ENCODE measurements around the gene HOXA4. TPM values are rescaled to one million over a fixed set of nuclear protein-coding genes. Genes with fewer than 3 reads are reported as not detected.

The HOXA4 gene
- total RNA-seq, 5 donors from 2014 or later (not counting 1 experiment from before 2014, with no cell fraction given) = 0.25 to 0.38 (median 0.36) TPM; not detected in 2

DNA sequence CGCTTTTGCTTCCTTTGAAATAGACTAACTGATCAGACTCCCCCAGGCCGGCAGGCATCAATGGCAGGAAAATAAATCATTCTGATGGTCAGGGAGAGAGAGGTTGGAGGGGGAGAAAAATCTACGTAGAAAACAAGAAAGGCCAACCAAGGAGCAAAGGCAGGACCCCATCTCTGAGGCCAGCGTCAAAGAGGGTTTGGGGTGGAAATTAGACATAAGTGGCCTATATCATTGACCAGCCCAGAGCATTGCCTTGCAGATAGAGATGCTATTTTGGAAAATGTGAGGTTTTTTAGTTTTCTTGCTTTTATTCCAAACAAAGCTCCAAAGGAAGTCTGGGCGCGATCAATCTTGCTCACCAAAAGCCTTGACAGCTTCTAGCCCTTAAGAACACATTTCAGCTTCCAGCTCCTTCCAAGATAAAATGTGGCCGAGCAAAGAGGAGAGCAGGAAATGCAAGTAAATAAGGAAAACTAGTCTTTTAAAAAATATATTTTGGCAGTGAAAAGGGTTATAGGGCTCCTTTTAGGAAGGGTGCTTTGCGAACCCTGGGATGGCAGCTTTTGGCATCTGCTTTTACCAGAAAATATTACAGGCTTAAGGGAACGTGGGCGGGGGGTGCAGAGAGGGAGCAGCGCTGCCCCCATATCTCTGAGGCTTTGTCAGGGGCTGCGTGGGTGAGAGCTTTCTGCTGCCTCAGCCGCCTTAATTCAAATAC, 26.1 kb downstream of the HOXA4 start:
- CTCF ChIA-PET = no interaction called here
- DNase-seq (no peak), ATAC-seq (replicated peaks in 1 of 4) (no peak)
- no peaks in the 10 kb centered on the region for H3K36me3 ChIP-seq (ENCODE audit: control insufficient read depth in 2 of 2, extremely low read depth in 1 of 2, insufficient read depth in 1 of 2, low read length in 1 of 2)
- peak overlapping the region in 1 of 2 donors; percentile 55 for H3K27ac Mint-ChIP-seq
- POLR2A ChIA-PET = no interaction called here
- no peak overlapping the region for H3K27ac ChIP-seq (ENCODE audit: low read length)
- H3K4me3 ChIP-seq (ENCODE audit: control insufficient read depth in 1 of 2, extremely low read depth in 1 of 2, low read length in 1 of 2) = no peak overlapping the region
- peaks cover 43 to 67% of the 10 kb centered on the region in 2 donors for H3K27me3 Mint-ChIP-seq
- H3K9me3 ChIP-seq = no peaks in the 10 kb centered on the region
- peaks cover 5 to 51% of the 10 kb centered on the region in 2 experiments for H3K27me3 ChIP-seq (replicated peaks in 1 of 2; ENCODE audit: control insufficient read depth in 2 of 2, extremely low read depth in 1 of 2, insufficient read depth in 2 of 2, low read length in 1 of 2)
- 83% methylated on average over 2 of the region's 13 CpGs for WGBS (ENCODE audit: insufficient coverage)
- peaks cover 0 to 11% of the 10 kb centered on the region in 2 experiments for H3K4me1 ChIP-seq (ENCODE audit: control insufficient read depth in 1 of 2, extremely low read depth in 1 of 2, insufficient read depth in 2 of 2, low read length in 2 of 2)
- H3K36me3 Mint-ChIP-seq = peaks cover 15% of the 10 kb centered on the region
- H3K9me3 Mint-ChIP-seq = no peaks in the 10 kb centered on the region
- peaks cover 17 to 20% (median 18%) of the 10 kb centered on the region in 3 donors for H3K4me1 Mint-ChIP-seq
- H3K4me3 Mint-ChIP-seq = no peak overlapping the region

DNA sequence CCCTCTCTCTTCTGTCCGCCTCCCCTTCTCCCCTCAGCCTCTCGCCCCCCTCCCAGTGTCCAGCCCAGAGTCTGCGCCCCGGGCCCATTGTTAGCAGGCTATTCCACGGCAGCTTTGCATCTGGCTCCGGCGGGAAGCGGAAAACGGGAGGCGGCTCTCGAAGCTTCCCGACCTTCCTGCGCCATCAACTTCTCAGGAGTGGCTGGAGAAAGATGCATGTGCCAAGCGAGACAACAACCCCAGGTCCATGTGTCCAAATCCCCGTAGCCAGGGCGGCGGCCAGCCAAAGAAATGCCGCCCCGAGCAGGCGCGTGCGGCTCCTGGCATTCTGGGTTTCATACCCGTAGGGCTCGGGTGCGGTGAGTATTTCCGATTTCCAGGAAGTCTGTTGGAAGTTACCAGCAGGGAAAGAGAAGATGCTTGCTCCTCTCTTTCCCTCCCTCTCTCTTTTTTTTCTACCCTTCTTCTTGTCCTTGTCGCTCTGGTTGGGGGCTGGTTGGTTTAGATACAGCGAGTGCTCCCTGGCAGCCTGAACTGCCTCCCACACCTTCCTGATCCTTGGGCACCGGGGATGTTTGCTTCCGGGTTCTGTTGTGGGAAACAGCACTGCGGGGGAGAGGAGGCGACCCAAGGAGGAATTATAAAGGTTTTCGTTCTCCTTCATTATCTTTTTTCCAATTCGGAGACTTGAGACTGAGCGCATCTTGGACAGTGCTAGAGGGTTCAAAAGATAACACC, 26.9 kb downstream of the HOXA4 start:
- H3K27me3 Mint-ChIP-seq = peaks cover 51 to 75% of the 10 kb centered on the region in 2 donors
- Histone ChIP-seq H3K9me3 (no peaks in the 10 kb centered on the region), H3K27ac (ENCODE audit: low read length) (no peak overlapping the region), H3K27me3 (replicated peaks in 1 of 2; ENCODE audit: control insufficient read depth in 2 of 2, extremely low read depth in 1 of 2, insufficient read depth in 2 of 2, low read length in 1 of 2) (peaks cover 5 to 56% of the 10 kb centered on the region in 2 experiments), H3K36me3 (ENCODE audit: control insufficient read depth in 2 of 2, extremely low read depth in 1 of 2, insufficient read depth in 1 of 2, low read length in 1 of 2) (no peaks in the 10 kb centered on the region), H3K4me1 (ENCODE audit: control insufficient read depth in 1 of 2, extremely low read depth in 1 of 2, insufficient read depth in 2 of 2, low read length in 2 of 2) (peaks cover 0 to 16% of the 10 kb centered on the region in 2 experiments), H3K4me3 (ENCODE audit: control insufficient read depth in 1 of 2, extremely low read depth in 1 of 2, low read length in 1 of 2) (no peak overlapping the region)
- ChIA-PET POLR2A (no interaction called here), CTCF (no interaction called here)
- peaks cover 22% of the 10 kb centered on the region for H3K36me3 Mint-ChIP-seq
- H3K9me3 Mint-ChIP-seq = no peaks in the 10 kb centered on the region
- H3K4me3 Mint-ChIP-seq = peak overlapping the region in 1 of 3 donors; percentile 6
- no peak for DNase-seq
- peak overlapping the region in 1 of 2 donors; percentile 55 for H3K27ac Mint-ChIP-seq
- peaks cover 22 to 25% (median 23%) of the 10 kb centered on the region in 3 donors for H3K4me1 Mint-ChIP-seq
- ATAC-seq (replicated peaks in 1 of 4) = no peak
- 55% methylated on average over 23 of the region's 35 CpGs for WGBS (ENCODE audit: insufficient coverage)

DNA sequence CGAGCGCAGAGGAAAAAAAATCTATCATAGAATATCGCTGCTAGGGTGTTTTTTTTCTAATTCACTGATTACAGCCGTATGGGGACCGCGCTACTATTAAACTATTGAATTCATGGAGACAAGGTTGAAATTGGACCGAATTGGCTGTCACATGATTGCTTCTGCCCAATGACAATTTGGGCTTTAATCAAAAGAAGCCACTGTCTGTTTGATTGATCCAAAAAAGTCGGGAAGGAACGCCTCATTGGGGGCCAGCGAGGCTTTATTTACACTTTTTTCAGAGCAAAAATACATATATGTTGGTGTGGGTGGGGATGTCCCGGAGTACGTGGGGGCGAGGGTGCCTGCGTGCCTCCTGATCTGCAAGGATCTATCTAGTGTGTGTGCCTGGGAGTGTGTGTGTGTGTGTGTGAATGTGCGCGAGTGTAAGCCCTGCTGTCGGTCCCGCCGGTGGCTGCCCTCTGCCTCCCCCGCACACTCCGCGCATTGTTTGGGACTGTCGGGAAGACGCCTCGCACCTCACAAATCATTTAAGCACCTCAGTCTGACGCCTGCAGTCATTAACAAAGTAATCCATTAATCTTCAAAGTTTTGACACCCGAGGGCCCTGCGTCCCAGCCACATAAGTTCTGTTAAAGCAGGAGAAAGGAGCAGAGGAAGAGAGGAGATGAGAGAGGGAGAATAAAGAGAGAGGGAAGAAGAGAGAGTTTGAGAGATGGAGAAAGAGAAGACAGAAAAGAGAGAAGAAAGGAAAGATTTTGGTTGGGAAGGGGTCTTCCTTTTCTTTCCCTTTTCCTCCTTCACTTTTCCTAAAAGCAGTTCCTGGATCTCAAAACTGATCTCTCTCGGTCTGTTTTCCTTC, 27.7 kb downstream of the HOXA4 start, which contains the start of gene HOXA2:
TSS of gene HOXA2 (minus strand) at position 103 of the 862 bp plus-strand sequence. CDS start 183 bp downstream, outside the sequence.
- ATAC-seq (replicated peaks in 1 of 4) = peak in 1 of 4 experiments; percentile 20
- Histone ChIP-seq H3K4me3 (ENCODE audit: control insufficient read depth in 1 of 2, extremely low read depth in 1 of 2, low read length in 1 of 2) (no peak within 1 kb of the TSS), H3K27me3 (replicated peaks in 1 of 2; ENCODE audit: control insufficient read depth in 2 of 2, extremely low read depth in 1 of 2, insufficient read depth in 2 of 2, low read length in 1 of 2) (peaks cover 5 to 64% of the 10 kb centered on the region in 2 experiments), H3K27ac (ENCODE audit: low read length) (no peak within 1 kb of the TSS), H3K4me1 (ENCODE audit: control insufficient read depth in 1 of 2, extremely low read depth in 1 of 2, insufficient read depth in 2 of 2, low read length in 2 of 2) (peaks cover 0 to 24% of the 10 kb centered on the region in 2 experiments), H3K36me3 (ENCODE audit: control insufficient read depth in 2 of 2, extremely low read depth in 1 of 2, insufficient read depth in 1 of 2, low read length in 1 of 2) (no peaks in the 10 kb centered on the region), H3K9me3 (no peaks in the 10 kb centered on the region)
- ChIA-PET POLR2A (no interaction called here), CTCF (no interaction called here)
- peaks cover 22% of the 10 kb centered on the region for H3K36me3 Mint-ChIP-seq
- peak within 1 kb of the TSS in 1 of 2 donors; percentile 19 for H3K27ac Mint-ChIP-seq
- DNase-seq = no peak
- H3K27me3 Mint-ChIP-seq = peaks cover 53 to 82% of the 10 kb centered on the region in 2 donors
- peak within 1 kb of the TSS in 1 of 3 donors; percentile 67 for H3K4me3 Mint-ChIP-seq
- 22% methylated on average over 8 of the region's 29 CpGs for WGBS (ENCODE audit: insufficient coverage)
- no peaks in the 10 kb centered on the region for H3K9me3 Mint-ChIP-seq
- H3K4me1 Mint-ChIP-seq = peaks cover 27 to 31% (median 30%) of the 10 kb centered on the region in 3 donors

DNA sequence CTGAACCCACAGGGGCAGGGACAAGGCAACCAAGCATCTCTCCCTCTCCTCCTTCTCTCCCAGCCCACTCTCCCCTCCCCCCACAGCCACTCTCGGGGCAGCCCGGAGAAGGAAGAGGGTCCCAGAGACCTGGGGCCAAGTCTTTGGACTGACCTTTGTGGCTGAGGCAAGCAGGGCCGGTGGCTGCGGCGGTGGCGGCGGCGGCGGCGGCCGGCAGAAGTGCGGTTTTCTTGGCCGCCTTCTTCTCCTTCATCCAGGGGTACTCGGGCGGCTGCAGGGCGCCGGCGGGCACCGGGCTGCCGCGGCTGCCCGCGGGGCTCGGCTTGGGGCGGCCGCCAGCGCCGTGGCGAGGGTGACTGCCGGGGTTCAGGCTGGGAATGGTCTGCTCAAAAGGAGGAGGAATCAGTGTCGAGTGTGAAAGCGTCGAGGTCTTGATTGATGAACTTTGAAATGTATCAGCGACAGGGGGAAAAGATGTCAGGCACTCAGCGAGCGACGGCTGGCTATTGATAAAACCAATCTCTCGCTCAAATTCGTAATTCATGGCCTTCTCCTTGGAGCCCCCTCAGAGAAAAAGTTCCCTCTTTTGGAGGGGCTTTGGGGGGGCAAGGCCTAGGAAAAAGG, 28.5 kb downstream of the HOXA4 start:
- 15% methylated on average over 33 of the region's 39 CpGs for WGBS (ENCODE audit: insufficient coverage)
- Histone ChIP-seq H3K4me3 (ENCODE audit: control insufficient read depth in 1 of 2, extremely low read depth in 1 of 2, low read length in 1 of 2) (no peak overlapping the region), H3K9me3 (no peaks in the 10 kb centered on the region), H3K4me1 (ENCODE audit: control insufficient read depth in 1 of 2, extremely low read depth in 1 of 2, insufficient read depth in 2 of 2, low read length in 2 of 2) (peaks cover 4 to 30% of the 10 kb centered on the region in 2 experiments), H3K36me3 (ENCODE audit: control insufficient read depth in 2 of 2, extremely low read depth in 1 of 2, insufficient read depth in 1 of 2, low read length in 1 of 2) (no peaks in the 10 kb centered on the region), H3K27ac (ENCODE audit: low read length) (no peak overlapping the region), H3K27me3 (replicated peaks in 1 of 2; ENCODE audit: control insufficient read depth in 2 of 2, extremely low read depth in 1 of 2, insufficient read depth in 2 of 2, low read length in 1 of 2) (peaks cover 11 to 68% of the 10 kb centered on the region in 2 experiments)
- no peak for DNase-seq
- Mint-ChIP-seq H3K27me3 (peaks cover 57 to 87% of the 10 kb centered on the region in 2 donors), H3K4me3 (peak overlapping the region in 1 of 3 donors; percentile 67), H3K4me1 (peaks cover 35 to 39% (median 37%) of the 10 kb centered on the region in 3 donors), H3K36me3 (peaks cover 24% of the 10 kb centered on the region), H3K9me3 (no peaks in the 10 kb centered on the region), H3K27ac (peak overlapping the region in 1 of 2 donors; percentile 19)
- CTCF ChIA-PET = no interaction called here
- peak in 1 of 4 experiments; percentile 20 for ATAC-seq (replicated peaks in 1 of 4)
- POLR2A ChIA-PET = no interaction called here

DNA sequence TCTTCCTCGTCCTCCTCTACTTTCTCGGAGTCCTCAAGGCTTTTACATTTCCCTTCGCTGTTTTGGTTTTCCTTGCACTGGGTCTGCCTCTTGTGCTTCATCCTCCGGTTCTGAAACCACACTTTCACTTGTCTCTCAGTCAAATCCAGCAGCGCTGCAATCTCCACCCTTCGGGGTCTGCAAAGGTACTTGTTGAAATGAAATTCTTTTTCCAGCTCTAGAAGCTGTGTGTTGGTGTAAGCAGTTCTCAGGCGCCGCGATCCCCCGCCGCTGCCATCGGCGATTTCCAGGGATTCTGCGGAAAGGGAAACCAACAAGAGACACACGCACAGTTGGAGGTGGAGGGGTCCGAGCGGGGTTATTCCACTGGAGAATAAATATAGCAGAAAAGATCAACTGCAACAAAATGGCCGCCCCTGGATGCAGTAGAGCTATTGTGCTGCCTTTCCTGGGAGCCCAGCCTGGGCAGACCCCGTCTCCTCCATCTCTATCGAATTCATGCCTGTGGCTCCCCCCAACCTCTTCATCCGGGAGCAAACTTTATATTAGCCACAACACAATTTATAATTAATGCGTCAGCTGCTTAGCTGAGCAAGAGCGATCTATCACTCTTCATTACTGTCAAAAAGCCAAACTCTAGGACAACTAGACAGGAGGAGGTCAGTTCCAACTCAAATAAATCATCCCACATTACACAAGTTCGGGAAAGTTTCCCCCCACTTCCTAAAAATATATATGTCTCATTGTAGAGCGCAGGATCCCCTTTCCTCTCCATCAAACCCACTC, 29.2 kb downstream of the HOXA4 start:
- no peak overlapping the region for H3K4me3 Mint-ChIP-seq
- no peak overlapping the region for H3K4me3 ChIP-seq (ENCODE audit: control insufficient read depth in 1 of 2, extremely low read depth in 1 of 2, low read length in 1 of 2)
- peaks cover 24% of the 10 kb centered on the region for H3K36me3 Mint-ChIP-seq
- DNase-seq (no peak), ATAC-seq (replicated peaks in 1 of 4) (no peak)
- H3K27me3 ChIP-seq (replicated peaks in 1 of 2; ENCODE audit: control insufficient read depth in 2 of 2, extremely low read depth in 1 of 2, insufficient read depth in 2 of 2, low read length in 1 of 2) = peaks cover 11 to 73% of the 10 kb centered on the region in 2 experiments
- H3K4me1 Mint-ChIP-seq = peaks cover 36 to 42% (median 39%) of the 10 kb centered on the region in 3 donors
- H3K27ac ChIP-seq (ENCODE audit: low read length) = no peak overlapping the region
- ChIA-PET CTCF (no interaction called here), POLR2A (no interaction called here)
- H3K27me3 Mint-ChIP-seq = peaks cover 57 to 88% of the 10 kb centered on the region in 2 donors
- no peak overlapping the region for H3K27ac Mint-ChIP-seq
- H3K9me3 ChIP-seq = no peaks in the 10 kb centered on the region
- peaks cover 6 to 37% of the 10 kb centered on the region in 2 experiments for H3K4me1 ChIP-seq (ENCODE audit: control insufficient read depth in 1 of 2, extremely low read depth in 1 of 2, insufficient read depth in 2 of 2, low read length in 2 of 2)
- 94% methylated on average over 20 of the region's 25 CpGs for WGBS (ENCODE audit: insufficient coverage)
- no peaks in the 10 kb centered on the region for H3K9me3 Mint-ChIP-seq
- H3K36me3 ChIP-seq (ENCODE audit: control insufficient read depth in 2 of 2, extremely low read depth in 1 of 2, insufficient read depth in 1 of 2, low read length in 1 of 2) = no peaks in the 10 kb centered on the region
